SK-N-SH (cell line): ENCODE measurements around the gene TUT1. TPM values are rescaled to one million over a fixed set of nuclear protein-coding genes. Genes with fewer than 3 reads are reported as not detected.

Source experiments
- CTCF ChIA-PET: fragments of 300-600, 350-600 bp; formaldehyde crosslinking; extraction: SDS; loops from one replicate; lab custom pipeline; 2021; lab: Yijun Ruan, JAX
- POLR2A ChIA-PET: fragments of 350-600 bp; sonication (Branson Sonifier 250); formaldehyde crosslinking; extraction: SDS; loops from one replicate; lab custom pipeline; 2020; ENCODE audit warnings: antibody characterized with exemption, inconsistent platforms; lab: Yijun Ruan, JAX
- DNase-seq: peaks from one replicate; pipeline ENCODE4 v3.0.0; 2012
- H2AFZ ChIP-seq: fragments of 200-600 bp; sonication (generic); 2 replicates; pipeline ENCODE4 v1.8.1; 2016; ENCODE audit warnings: antibody characterized with exemption, mild to moderate bottlenecking, low read depth
- H3F3A ChIP-seq: fragments of 200-600 bp; sonication (generic); replicated peaks from 2 replicates; pipeline ENCODE3; 2016; ENCODE audit warnings: antibody characterized with exemption, mild to moderate bottlenecking; ENCODE audit not compliant: insufficient read depth
- H3K27ac ChIP-seq, 2 experiments: fragments of 200-500 bp in 1 of 2; fragments of 200-600 bp in 1 of 2; sonication (Bioruptor generic) in 1 of 2; sonication (generic), shearing (Covaris generic) in 1 of 2; 2 replicates each; pipeline versions ENCODE4 v1.5.1 to v1.6.1; 2014 to 2016; ENCODE audit warnings: low read depth in 2 of 2, inconsistent platforms in 1 of 2, low read length in 1 of 2, mild to moderate bottlenecking in 1 of 2, mixed read lengths in 1 of 2
- H3K27me3 ChIP-seq: fragments of 200-600 bp; sonication (generic), shearing (Covaris generic); 2 replicates; pipeline ENCODE4 v1.6.1; 2016; ENCODE audit warnings: mixed run types; ENCODE audit not compliant: insufficient read depth
- H3K36me3 ChIP-seq, 2 experiments: fragments of 200-500 bp in 1 of 2; fragments of 200-600 bp in 1 of 2; sonication (Bioruptor generic) in 1 of 2; sonication (generic) in 1 of 2; replicated peaks in 1 of 2; 2 replicates each; pipeline versions ENCODE3 to v1.5.1; 2014 to 2016; ENCODE audit warnings: low read length in 1 of 2, mild to moderate bottlenecking in 1 of 2; ENCODE audit not compliant: insufficient read depth in 2 of 2, control insufficient read depth in 1 of 2
- H3K4me1 ChIP-seq, 2 experiments: fragments of 200-500 bp in 1 of 2; fragments of 200-600 bp in 1 of 2; sonication (Bioruptor generic) in 1 of 2; sonication (generic), shearing (Covaris generic) in 1 of 2; 2 replicates each; pipeline versions ENCODE4 v1.5.1 to v1.6.1; 2014 to 2016; ENCODE audit warnings: low read depth in 1 of 2, low read length in 1 of 2, mixed run types in 1 of 2; ENCODE audit not compliant: insufficient read depth in 2 of 2, control insufficient read depth in 1 of 2
- H3K4me2 ChIP-seq: fragments of 200-600 bp; sonication (generic), shearing (Covaris generic); 2 replicates; pipeline ENCODE4 v1.6.1; 2017; ENCODE audit warnings: mixed run types
- H3K4me3 ChIP-seq, 2 experiments: fragments of 200-500 bp in 1 of 2; fragments of 200-600 bp in 1 of 2; sonication (Bioruptor generic) in 1 of 2; sonication (generic), shearing (Covaris generic) in 1 of 2; 2 replicates each; pipeline versions ENCODE4 v1.5.1 to v1.8.1; 2014 to 2016; ENCODE audit warnings: low read depth in 2 of 2, inconsistent platforms in 1 of 2, low read length in 1 of 2, mild to moderate bottlenecking in 1 of 2, mixed read lengths in 1 of 2, moderate library complexity in 1 of 2
- H3K79me2 ChIP-seq: fragments of 200-600 bp; sonication (generic); 2 replicates; pipeline ENCODE4 v1.8.1; 2017; ENCODE audit warnings: mild to moderate bottlenecking; ENCODE audit not compliant: insufficient read depth
- H3K9ac ChIP-seq: fragments of 200-600 bp; sonication (generic); 2 replicates; pipeline ENCODE4 v1.6.1; 2017; ENCODE audit warnings: mixed run types
- H3K9me2 ChIP-seq: fragments of 200-600 bp; sonication (generic); 2 replicates; pipeline ENCODE4 v1.6.1; 2017; ENCODE audit warnings: mixed run types
- H3K9me3 ChIP-seq: fragments of 200-600 bp; sonication (generic); 2 replicates; pipeline ENCODE4 v1.6.1; 2017; ENCODE audit warnings: mixed run types, mild to moderate bottlenecking, moderate library complexity
- H4K20me1 ChIP-seq: fragments of 200-600 bp; sonication (generic); 2 replicates; pipeline ENCODE4 v1.6.1; 2017; ENCODE audit warnings: mild to moderate bottlenecking, mixed run types; ENCODE audit not compliant: insufficient read depth
- CHD2 ChIP-seq: fragments of 150-350 bp; IDR thresholded peaks from 2 replicates; pipeline ENCODE4 v1.6.1; 2018; ENCODE audit warnings: low read length; ENCODE audit not compliant: partially characterized antibody
- ELF1 ChIP-seq: IDR thresholded peaks from 2 replicates; pipeline ENCODE4 v1.4.0; 2012
- EP300 ChIP-seq, 2 experiments: IDR thresholded peaks; 2 replicates each; pipeline versions ENCODE4 v1.4.0 to v1.6.1; 2012; ENCODE audit warnings: borderline replicate concordance in 1 of 2, low read depth in 1 of 2, low read length in 1 of 2
- EZH2phosphoT487 ChIP-seq: fragments of 200-600 bp; sonication (generic); IDR thresholded peaks from 2 replicates; pipeline ENCODE4 v1.6.1; 2017; ENCODE audit warnings: low read depth, mixed run types, mild to moderate bottlenecking, antibody characterized with exemption, moderate library complexity, borderline replicate concordance
- FOSL2 ChIP-seq: IDR thresholded peaks from 2 replicates; pipeline ENCODE4 v1.4.0; 2012; ENCODE audit warnings: low read depth, mild to moderate bottlenecking, moderate library complexity, borderline replicate concordance
- MEF2A ChIP-seq: IDR thresholded peaks from 2 replicates; pipeline ENCODE4 v1.4.0; 2012; ENCODE audit warnings: low read depth, borderline replicate concordance
- NFIC ChIP-seq: IDR thresholded peaks from 2 replicates; pipeline ENCODE4 v1.4.0; 2012; ENCODE audit warnings: borderline replicate concordance
- POLR2AphosphoS5 ChIP-seq: IDR thresholded peaks from 2 replicates; pipeline ENCODE4 v1.6.1; 2012; ENCODE audit warnings: low read depth, low read length
- RAD21 ChIP-seq: IDR thresholded peaks from 2 replicates; pipeline ENCODE4 v1.6.1; 2012; ENCODE audit warnings: mild to moderate bottlenecking, low read length
- RCOR1 ChIP-seq: fragments of 150-350 bp; IDR thresholded peaks from 2 replicates; pipeline ENCODE4 v1.6.1; 2017; ENCODE audit warnings: antibody characterized with exemption, low read length
- RFX5 ChIP-seq: IDR thresholded peaks from 2 replicates; pipeline ENCODE4 v1.6.1; 2012; ENCODE audit warnings: mild to moderate bottlenecking, improper control_type of control experiment, low read length
- RXRA ChIP-seq: IDR thresholded peaks from 2 replicates; pipeline ENCODE4 v1.4.0; 2012; ENCODE audit warnings: low read depth, mild to moderate bottlenecking, borderline replicate concordance
- SMC3 ChIP-seq: IDR thresholded peaks from 2 replicates; pipeline ENCODE4 v1.6.1; 2012; ENCODE audit warnings: low read depth, low read length, improper control_type of control experiment
- TAF1 ChIP-seq: IDR thresholded peaks from 2 replicates; pipeline ENCODE4 v1.6.1; 2012; ENCODE audit warnings: low read depth, mild to moderate bottlenecking, low read length, moderate library complexity, borderline replicate concordance
- TCF12 ChIP-seq: IDR thresholded peaks from 2 replicates; pipeline ENCODE4 v1.4.0; 2012
- TEAD4 ChIP-seq: IDR thresholded peaks from 2 replicates; pipeline ENCODE4 v1.4.0; 2012; ENCODE audit warnings: mild to moderate bottlenecking, borderline replicate concordance; ENCODE audit not compliant: insufficient read depth
- YY1 ChIP-seq: IDR thresholded peaks from 2 replicates; pipeline ENCODE4 v1.4.0; 2012; ENCODE audit warnings: low read depth, mild to moderate bottlenecking
- WGBS: methylation state at CpG from one replicate; pipeline ENCODE4 v1.1.6; 2017; ENCODE audit warnings: low lambda C conversion rate; 5-methylcytosine and 5-hydroxymethylcytosine counted together
- polyA plus RNA-seq, 3 experiments: library from polyadenylated mRNA; depleted of rRNA; stranded (reverse); fragments of >200 nt; gene quantifications; 2 replicates each; pipeline ENCODE4 v1.2.3, GENCODE V29; 2012
- TF ChIP-seq, protein P1 (sequence below): fragments of 150-350 bp; IDR thresholded peaks from 2 replicates; pipeline ENCODE4 v1.6.1; 2017; ENCODE audit warnings: antibody characterized with exemption, low read length, low read depth, borderline replicate concordance
- TF ChIP-seq, protein P2 (sequence below): IDR thresholded peaks from 2 replicates; pipeline ENCODE4 v1.4.0; 2012; ENCODE audit warnings: low read depth
- TF ChIP-seq, protein P3 (sequence below): IDR thresholded peaks from 2 replicates; pipeline ENCODE4; 2012

The TUT1 gene
- polyA plus RNA-seq, 1 of the 3 experiments (the other 2 are of a cell fraction), result 27.3 TPM

DNA sequence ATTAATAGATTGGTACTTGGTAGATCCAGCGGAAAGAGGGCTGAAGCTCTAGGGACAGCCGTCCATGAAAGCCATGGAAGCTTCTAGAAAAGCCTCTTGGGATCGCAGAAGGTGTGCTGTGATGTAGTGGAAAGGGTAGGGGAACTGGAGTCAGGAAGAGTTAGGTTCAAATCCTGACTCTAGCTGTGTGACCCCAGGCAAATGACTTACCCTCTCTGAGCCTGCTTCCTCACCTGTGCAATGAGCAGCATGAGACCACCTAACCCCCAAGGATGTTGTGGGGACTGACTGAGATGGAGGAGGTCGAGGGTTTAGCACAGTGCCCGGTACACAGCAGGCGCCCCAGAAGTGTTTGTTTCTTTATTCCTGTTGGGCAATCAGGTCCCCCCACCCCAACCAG, 19.1 kb upstream of the TUT1 start:
- Histone ChIP-seq H3K36me3 (peaks cover 15 to 20% of the 10 kb centered on the region in 2 experiments), H3K4me3 (no peak overlapping the region; a peak in 1 of 4 replicates), H3K27me3 (no peaks in the 10 kb centered on the region), H3K9me2 (no peaks in the 10 kb centered on the region), H3K4me2 (no peak overlapping the region), H3K9me3 (no peaks in the 10 kb centered on the region), H3K79me2 (peaks cover 17% of the 10 kb centered on the region; the same call in 1 of the 2 replicates), H2AFZ (no peak overlapping the region), H3K9ac (no peak overlapping the region), H4K20me1 (no peaks in the 10 kb centered on the region), H3K27ac (no peak overlapping the region), H3K4me1 (peaks cover 4 to 24% of the 10 kb centered on the region in 2 experiments; a peak in 2 of 4 replicates), H3F3A (peaks cover 27% of the 10 kb centered on the region)
- TF ChIP-seq RAD21 (no peak), TAF1 (no peak), FOSL2 (no peak), RXRA (no peak), NFIC (no peak), POLR2AphosphoS5 (no peak), RFX5 (no peak), TEAD4 (no peak), RCOR1 (no peak), MEF2A (no peak), YY1 (no peak), EZH2phosphoT487 (no peak), SMC3 (no peak), CHD2 (no peak), EP300 (IDR thresholded peaks at IDR 0.05; ENCODE audit: borderline replicate concordance in 1 of 2, low read depth in 1 of 2, low read length in 1 of 2) (no peak), TCF12 (no peak), ELF1 (no peak)
- TF ChIP-seq, protein P1, sequence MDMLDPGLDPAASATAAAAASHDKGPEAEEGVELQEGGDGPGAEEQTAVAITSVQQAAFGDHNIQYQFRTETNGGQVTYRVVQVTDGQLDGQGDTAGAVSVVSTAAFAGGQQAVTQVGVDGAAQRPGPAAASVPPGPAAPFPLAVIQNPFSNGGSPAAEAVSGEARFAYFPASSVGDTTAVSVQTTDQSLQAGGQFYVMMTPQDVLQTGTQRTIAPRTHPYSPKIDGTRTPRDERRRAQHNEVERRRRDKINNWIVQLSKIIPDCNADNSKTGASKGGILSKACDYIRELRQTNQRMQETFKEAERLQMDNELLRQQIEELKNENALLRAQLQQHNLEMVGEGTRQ, result no peak
- TF ChIP-seq, protein P2, sequence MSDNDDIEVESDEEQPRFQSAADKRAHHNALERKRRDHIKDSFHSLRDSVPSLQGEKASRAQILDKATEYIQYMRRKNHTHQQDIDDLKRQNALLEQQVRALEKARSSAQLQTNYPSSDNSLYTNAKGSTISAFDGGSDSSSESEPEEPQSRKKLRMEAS, result no peak
- TF ChIP-seq, protein P3, sequence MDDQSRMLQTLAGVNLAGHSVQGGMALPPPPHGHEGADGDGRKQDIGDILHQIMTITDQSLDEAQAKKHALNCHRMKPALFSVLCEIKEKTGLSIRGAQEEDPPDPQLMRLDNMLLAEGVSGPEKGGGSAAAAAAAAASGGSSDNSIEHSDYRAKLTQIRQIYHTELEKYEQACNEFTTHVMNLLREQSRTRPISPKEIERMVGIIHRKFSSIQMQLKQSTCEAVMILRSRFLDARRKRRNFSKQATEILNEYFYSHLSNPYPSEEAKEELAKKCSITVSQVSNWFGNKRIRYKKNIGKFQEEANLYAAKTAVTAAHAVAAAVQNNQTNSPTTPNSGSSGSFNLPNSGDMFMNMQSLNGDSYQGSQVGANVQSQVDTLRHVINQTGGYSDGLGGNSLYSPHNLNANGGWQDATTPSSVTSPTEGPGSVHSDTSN, result no peak
- DNase-seq, result no peak
- 96% methylated on average over 6 of the region's 6 CpGs for WGBS
- ChIA-PET CTCF (interaction anchor here (0.9 to 6.9 kb wide), 7 partner anchors 10 to 233 kb away, joined by 5 to 69 read pairs (median 8); partner anchors contain the start of genes LBHD1, MTA2, TUT1 and UQCC3), POLR2A (interaction anchor here (1.0 to 1.7 kb wide), 3 partner anchors 9 to 55 kb away, joined by 3 to 10 read pairs (median 9); partner anchors contain the start of genes B3GAT3, C11orf98, CSKMT and MTA2)
